ENCODE measurements around the gene GRM8. TPM values are rescaled to one million over a fixed set of nuclear protein-coding genes. Genes with fewer than 3 reads are reported as not detected.

Gene GRM8
- total RNA-seq, 1 donor from 2014 or later: 7.8 TPM

- no peaks in the 10 kb centered on the region for H3K9me3 Mint-ChIP-seq (ENCODE audit: unreplicated experiment)
- H3K4me1 Mint-ChIP-seq (ENCODE audit: low read depth, unreplicated experiment): peaks cover 10% of the 10 kb centered on the region
- H3K4me3 Mint-ChIP-seq (ENCODE audit: unreplicated experiment): no peak overlapping the region
- no peak overlapping the region for H3K27ac Mint-ChIP-seq (ENCODE audit: unreplicated experiment)
- H3K27me3 Mint-ChIP-seq (ENCODE audit: unreplicated experiment): no peaks in the 10 kb centered on the region
- no peak for TF ChIP-seq CTCF (IDR thresholded peaks at IDR 0.05; ENCODE audit: partially characterized antibody, unreplicated experiment)
- H3K36me3 Mint-ChIP-seq (ENCODE audit: unreplicated experiment): no peaks in the 10 kb centered on the region
- DNase-seq: no peak
Observed at GRCh38 chr7:126495733-126496132, 757.0 kb downstream of the GRM8 start.

- Mint-ChIP-seq H3K27ac (ENCODE audit: unreplicated experiment) (no peak overlapping the region), H3K4me3 (ENCODE audit: unreplicated experiment) (no peak overlapping the region), H3K9me3 (ENCODE audit: unreplicated experiment) (no peaks in the 10 kb centered on the region), H3K36me3 (ENCODE audit: unreplicated experiment) (no peaks in the 10 kb centered on the region), H3K27me3 (ENCODE audit: unreplicated experiment) (no peaks in the 10 kb centered on the region), H3K4me1 (ENCODE audit: low read depth, unreplicated experiment) (peaks cover 10% of the 10 kb centered on the region)
- TF ChIP-seq CTCF (IDR thresholded peaks at IDR 0.05; ENCODE audit: partially characterized antibody, unreplicated experiment): no peak
- DNase-seq: no peak
Observed at GRCh38 chr7:126495001-126495400, 757.7 kb downstream of the GRM8 start.

GRCh38 chr7:126493801-126494200, 758.9 kb downstream of the GRM8 start:
- Mint-ChIP-seq H3K4me1 (ENCODE audit: low read depth, unreplicated experiment) (peaks cover 12% of the 10 kb centered on the region), H3K36me3 (ENCODE audit: unreplicated experiment) (no peaks in the 10 kb centered on the region), H3K27ac (ENCODE audit: unreplicated experiment) (no peak overlapping the region), H3K27me3 (ENCODE audit: unreplicated experiment) (no peaks in the 10 kb centered on the region), H3K4me3 (ENCODE audit: unreplicated experiment) (no peak overlapping the region), H3K9me3 (ENCODE audit: unreplicated experiment) (no peaks in the 10 kb centered on the region)
- TF ChIP-seq CTCF (IDR thresholded peaks at IDR 0.05; ENCODE audit: partially characterized antibody, unreplicated experiment): no peak
- no peak for DNase-seq

- Mint-ChIP-seq H3K9me3 (ENCODE audit: unreplicated experiment) (no peaks in the 10 kb centered on the region), H3K36me3 (ENCODE audit: unreplicated experiment) (no peaks in the 10 kb centered on the region), H3K4me3 (ENCODE audit: unreplicated experiment) (no peak overlapping the region), H3K27me3 (ENCODE audit: unreplicated experiment) (no peaks in the 10 kb centered on the region), H3K27ac (ENCODE audit: unreplicated experiment) (no peak overlapping the region), H3K4me1 (ENCODE audit: low read depth, unreplicated experiment) (peaks cover 12% of the 10 kb centered on the region)
- TF ChIP-seq CTCF (IDR thresholded peaks at IDR 0.05; ENCODE audit: partially characterized antibody, unreplicated experiment): no peak
- no peak for DNase-seq
Observed at GRCh38 chr7:126489874-126490273, 762.9 kb downstream of the GRM8 start.

- peaks cover 14% of the 10 kb centered on the region for H3K4me1 Mint-ChIP-seq (ENCODE audit: low read depth, unreplicated experiment)
- H3K9me3 Mint-ChIP-seq (ENCODE audit: unreplicated experiment): peaks cover 2% of the 10 kb centered on the region
- H3K27me3 Mint-ChIP-seq (ENCODE audit: unreplicated experiment): no peaks in the 10 kb centered on the region
- DNase-seq: no peak
- no peak overlapping the region for H3K27ac Mint-ChIP-seq (ENCODE audit: unreplicated experiment)
- no peak overlapping the region for H3K4me3 Mint-ChIP-seq (ENCODE audit: unreplicated experiment)
- no peak for TF ChIP-seq CTCF (IDR thresholded peaks at IDR 0.05; ENCODE audit: partially characterized antibody, unreplicated experiment)
- H3K36me3 Mint-ChIP-seq (ENCODE audit: unreplicated experiment): no peaks in the 10 kb centered on the region
Observed at GRCh38 chr7:126487728-126488442, 764.9 kb downstream of the GRM8 start.
